ENCODE data around the gene ZSCAN20. TPM values are rescaled to one million over a fixed set of nuclear protein-coding genes. Genes with fewer than 3 reads are reported as not detected.
"Not testable (repeated sequence)": the region's sequence is repeated elsewhere in the genome, so short reads cannot be mapped to it uniquely, and the experiment has no call there.

Gene ZSCAN20
- total RNA-seq, 2 donors from 2014 or later = 3.1 to 3.3 TPM

DNA sequence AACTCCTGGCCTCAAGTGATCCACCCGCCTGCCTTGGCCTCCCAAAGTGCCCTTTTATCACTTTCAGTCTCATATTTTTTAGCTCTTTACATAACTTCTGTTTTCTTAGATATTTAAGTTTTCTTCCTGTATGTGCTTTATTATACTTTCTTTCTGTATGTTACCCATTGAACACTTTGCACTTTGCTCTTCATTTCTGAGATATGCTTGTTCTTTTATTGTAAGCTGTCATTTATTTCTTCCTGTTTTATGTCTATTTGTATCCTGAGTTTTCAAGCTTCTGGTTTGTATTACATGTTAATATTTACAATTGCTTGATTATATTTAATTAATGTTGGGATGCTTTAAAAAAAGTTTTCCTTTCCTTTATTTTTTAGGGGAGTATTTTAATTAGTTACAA, 35.7 kb downstream of the ZSCAN20 start:
- peaks cover 10% of the 10 kb centered on the region for H3K27me3 Mint-ChIP-seq (ENCODE audit: low read depth)
- no peaks in the 10 kb centered on the region for H3K9me3 Mint-ChIP-seq
- H3K4me1 Mint-ChIP-seq (ENCODE audit: low read depth) = no peaks in the 10 kb centered on the region
- DNase-seq (no peak), ATAC-seq (replicated peaks in 1 of 2) (no peak)
- H3K4me3 Mint-ChIP-seq = no peak overlapping the region
- H3K27ac Mint-ChIP-seq = no peak overlapping the region
- H3K36me3 Mint-ChIP-seq (ENCODE audit: insufficient read depth in 2 of 2) = no peaks in the 10 kb centered on the region

DNA sequence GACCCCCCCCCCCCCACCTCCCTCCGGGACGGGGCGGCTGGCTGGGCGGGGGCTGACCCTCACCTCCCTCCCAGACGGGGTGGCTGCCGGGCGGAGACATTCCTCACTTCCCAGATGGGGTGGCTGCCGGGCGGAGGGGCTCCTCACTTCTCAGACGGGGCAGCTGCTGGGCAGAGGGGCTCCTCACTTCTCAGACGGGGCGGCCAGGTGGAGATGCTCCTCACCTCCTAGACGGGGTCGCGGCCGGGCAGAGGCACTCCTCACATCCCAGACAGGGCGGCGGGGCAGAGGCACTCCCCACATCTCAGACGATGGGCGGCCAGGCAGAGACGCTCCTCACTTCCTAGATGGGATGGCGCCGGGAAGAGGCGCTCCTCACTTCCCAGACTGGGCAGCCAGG, 36.8 kb downstream of the ZSCAN20 start:
- H3K27ac Mint-ChIP-seq; H3K4me3 Mint-ChIP-seq; DNase-seq; H3K9me3 Mint-ChIP-seq; H3K4me1 Mint-ChIP-seq (ENCODE audit: low read depth); H3K36me3 Mint-ChIP-seq (ENCODE audit: insufficient read depth in 2 of 2); ATAC-seq (replicated peaks in 1 of 2): not testable (repeated sequence)
- H3K27me3 Mint-ChIP-seq (ENCODE audit: low read depth) = peaks cover 10% of the 10 kb centered on the region

GRCh38 chr1:33512226-33513011, 40.0 kb downstream of the ZSCAN20 start:
- no peaks in the 10 kb centered on the region for H3K4me1 Mint-ChIP-seq (ENCODE audit: low read depth)
- H3K27ac Mint-ChIP-seq = no peak overlapping the region
- ATAC-seq (replicated peaks in 1 of 2) (peak in 1 of 2 donors; percentile 41), DNase-seq (no peak)
- H3K4me3 Mint-ChIP-seq = no peak overlapping the region
- peaks cover 15% of the 10 kb centered on the region for H3K27me3 Mint-ChIP-seq (ENCODE audit: low read depth)
- H3K36me3 Mint-ChIP-seq (ENCODE audit: insufficient read depth in 2 of 2) = no peaks in the 10 kb centered on the region
- H3K9me3 Mint-ChIP-seq = no peaks in the 10 kb centered on the region

DNA sequence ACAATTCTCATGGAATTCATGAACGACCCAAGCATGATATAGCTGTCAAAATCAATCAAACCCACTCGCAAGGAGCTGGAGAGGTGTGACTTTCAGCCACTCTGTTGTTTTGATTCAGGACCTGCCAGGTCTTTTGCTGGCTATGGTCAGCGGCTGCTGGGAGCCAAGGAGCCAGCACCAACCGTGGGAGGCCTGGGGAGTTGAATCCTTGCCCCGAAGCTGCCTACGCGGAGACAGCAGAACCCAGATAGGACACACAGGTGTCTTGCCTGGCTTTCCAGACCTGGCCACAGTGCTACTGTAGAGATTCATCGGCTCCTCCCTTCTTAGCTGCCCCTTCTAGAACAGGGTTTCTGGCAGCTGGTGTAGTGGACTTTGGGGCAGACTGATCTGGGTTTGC, 42.7 kb downstream of the ZSCAN20 start:
- no peak overlapping the region for H3K27ac Mint-ChIP-seq
- peaks cover 19% of the 10 kb centered on the region for H3K27me3 Mint-ChIP-seq (ENCODE audit: low read depth)
- no peak overlapping the region for H3K4me3 Mint-ChIP-seq
- no peak for ATAC-seq (replicated peaks in 1 of 2)
- no peak for DNase-seq
- no peaks in the 10 kb centered on the region for H3K4me1 Mint-ChIP-seq (ENCODE audit: low read depth)
- no peaks in the 10 kb centered on the region for H3K36me3 Mint-ChIP-seq (ENCODE audit: insufficient read depth in 2 of 2)
- no peaks in the 10 kb centered on the region for H3K9me3 Mint-ChIP-seq

- H3K36me3 Mint-ChIP-seq (ENCODE audit: insufficient read depth in 2 of 2) = no peaks in the 10 kb centered on the region
- H3K9me3 Mint-ChIP-seq = no peaks in the 10 kb centered on the region
- ATAC-seq (replicated peaks in 1 of 2) = no peak
- no peaks in the 10 kb centered on the region for H3K4me1 Mint-ChIP-seq (ENCODE audit: low read depth)
- H3K4me3 Mint-ChIP-seq = no peak overlapping the region
- DNase-seq = no peak
- H3K27me3 Mint-ChIP-seq (ENCODE audit: low read depth) = peaks cover 19% of the 10 kb centered on the region
- H3K27ac Mint-ChIP-seq = no peak overlapping the region
These were observed 43.2 kb downstream of the ZSCAN20 start for GRCh38 chr1:33515607-33516006.

DNA sequence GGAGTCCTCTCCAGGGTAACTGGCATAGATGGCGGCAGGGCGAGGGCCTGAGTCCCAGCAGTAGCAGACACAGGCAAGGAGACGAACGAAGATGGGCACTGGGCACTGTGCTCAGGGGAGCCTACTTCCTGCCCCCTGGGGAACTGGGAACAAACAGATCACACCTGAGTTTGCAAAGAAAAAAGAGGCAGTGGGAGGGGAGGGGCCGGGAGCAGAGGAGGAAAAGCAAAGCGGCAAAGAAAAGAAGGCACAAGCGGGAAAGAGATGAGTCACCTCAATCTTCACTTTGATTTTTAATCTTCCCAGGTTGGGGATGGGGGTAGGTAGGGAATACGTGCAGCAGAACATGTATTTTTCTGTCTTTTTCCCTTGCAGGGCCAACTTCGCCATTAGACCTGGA, 44.0 kb downstream of the ZSCAN20 start:
- Mint-ChIP-seq H3K36me3 (ENCODE audit: insufficient read depth in 2 of 2) (no peaks in the 10 kb centered on the region), H3K9me3 (no peaks in the 10 kb centered on the region), H3K4me1 (ENCODE audit: low read depth) (no peaks in the 10 kb centered on the region), H3K4me3 (no peak overlapping the region), H3K27me3 (ENCODE audit: low read depth) (peaks cover 19% of the 10 kb centered on the region), H3K27ac (no peak overlapping the region)
- DNase-seq (no peak), ATAC-seq (replicated peaks in 1 of 2) (no peak)

DNA sequence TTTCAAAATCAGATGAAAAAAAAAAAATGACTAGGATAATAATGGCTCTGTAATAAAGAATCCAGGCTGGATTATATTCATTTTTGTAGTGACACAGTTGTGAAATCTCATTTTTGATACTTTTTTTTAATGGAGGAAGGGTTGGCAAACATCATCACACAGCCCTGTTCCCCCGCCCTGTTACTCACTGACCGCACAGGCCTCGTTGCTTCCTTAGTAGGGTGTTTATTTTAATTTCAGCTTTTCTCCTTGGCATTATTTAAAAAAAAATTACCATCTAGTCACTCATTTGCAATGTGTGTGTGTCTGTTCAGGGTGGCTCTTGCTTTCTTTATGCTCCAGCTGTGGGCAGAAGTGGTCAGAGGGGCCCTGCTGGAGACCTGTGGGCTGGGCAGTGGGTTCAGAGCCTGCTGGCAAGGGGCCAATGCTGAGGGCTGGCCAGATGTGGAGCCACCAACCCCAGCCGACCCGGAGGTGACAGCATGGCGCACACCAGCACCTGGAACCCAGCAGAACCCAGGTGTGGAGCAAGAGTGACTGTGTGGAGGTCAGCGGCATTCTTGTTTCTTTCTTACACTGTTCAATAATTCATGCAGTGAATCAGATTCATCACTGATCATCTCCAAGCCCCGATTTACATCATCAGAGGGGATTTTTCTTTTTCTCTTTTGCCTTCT, 44.6 kb downstream of the ZSCAN20 start:
- Mint-ChIP-seq H3K36me3 (ENCODE audit: insufficient read depth in 2 of 2) (no peaks in the 10 kb centered on the region), H3K27ac (no peak overlapping the region), H3K4me1 (ENCODE audit: low read depth) (no peaks in the 10 kb centered on the region), H3K27me3 (ENCODE audit: low read depth) (peaks cover 15% of the 10 kb centered on the region), H3K9me3 (no peaks in the 10 kb centered on the region), H3K4me3 (no peak overlapping the region)
- DNase-seq (no peak), ATAC-seq (replicated peaks in 1 of 2) (no peak)

- Mint-ChIP-seq H3K9me3 (no peaks in the 10 kb centered on the region), H3K27me3 (ENCODE audit: low read depth) (peaks cover 13% of the 10 kb centered on the region), H3K4me1 (ENCODE audit: low read depth) (no peaks in the 10 kb centered on the region), H3K4me3 (no peak overlapping the region), H3K27ac (no peak overlapping the region), H3K36me3 (ENCODE audit: insufficient read depth in 2 of 2) (no peaks in the 10 kb centered on the region)
- DNase-seq (no peak), ATAC-seq (replicated peaks in 1 of 2) (no peak)
These were observed 45.3 kb downstream of the ZSCAN20 start for GRCh38 chr1:33517596-33518250.

DNA sequence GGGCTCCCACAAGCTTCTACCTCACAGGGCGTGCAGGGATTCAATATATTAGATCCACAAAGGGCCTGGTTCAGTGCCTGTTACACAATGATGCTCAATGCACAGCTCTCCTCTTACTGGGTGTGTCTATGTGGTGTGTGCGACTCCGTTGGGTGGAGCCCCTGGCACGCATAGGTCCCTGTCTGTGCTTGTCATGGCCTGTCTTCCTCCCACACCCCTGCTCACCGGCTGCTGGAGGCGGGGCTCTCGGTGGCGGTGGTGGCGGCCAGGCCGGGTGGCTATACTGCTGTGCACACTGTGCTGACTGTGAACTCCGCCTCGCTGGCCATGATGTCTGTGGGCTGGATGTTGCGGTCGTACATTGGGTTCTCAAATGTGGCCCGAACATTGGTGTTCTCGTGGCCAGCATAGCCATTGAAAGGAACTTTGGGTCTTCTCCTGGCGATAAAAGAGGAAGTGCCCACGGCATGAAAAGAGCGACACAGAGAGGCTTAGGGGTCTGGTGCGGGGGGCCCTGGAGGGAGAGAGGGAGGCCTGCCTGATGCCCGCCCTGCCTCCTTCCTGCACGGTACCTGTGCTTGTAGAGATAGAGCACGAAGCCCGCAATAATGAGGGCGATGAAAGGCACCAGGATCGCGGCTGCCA, 46.9 kb downstream of the ZSCAN20 start:
- no peak overlapping the region for H3K4me3 Mint-ChIP-seq
- H3K27ac Mint-ChIP-seq = no peak overlapping the region
- H3K4me1 Mint-ChIP-seq (ENCODE audit: low read depth) = no peaks in the 10 kb centered on the region
- ATAC-seq (replicated peaks in 1 of 2) (no peak), DNase-seq (no peak)
- H3K27me3 Mint-ChIP-seq (ENCODE audit: low read depth) = peaks cover 25% of the 10 kb centered on the region
- no peaks in the 10 kb centered on the region for H3K36me3 Mint-ChIP-seq (ENCODE audit: insufficient read depth in 2 of 2)
- H3K9me3 Mint-ChIP-seq = no peaks in the 10 kb centered on the region

DNA sequence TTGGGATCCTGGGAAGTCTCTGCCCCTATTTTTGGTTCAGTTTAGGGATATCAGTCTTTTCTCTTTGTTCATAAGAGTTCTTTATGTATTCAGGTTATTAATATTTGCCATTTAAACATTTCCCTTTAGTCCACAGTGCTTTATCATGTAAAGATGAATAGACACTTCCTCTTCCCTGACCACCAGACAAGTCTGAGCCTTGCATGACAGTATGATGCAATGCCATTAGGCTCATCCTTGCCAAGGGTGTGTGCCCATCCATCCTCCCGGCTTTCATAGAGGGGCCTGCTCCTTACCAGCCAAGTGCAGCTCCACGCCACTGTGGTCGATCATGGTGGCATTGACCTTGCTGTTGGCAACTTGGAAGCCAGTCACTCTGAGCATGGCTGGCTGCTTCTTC, 52.1 kb downstream of the ZSCAN20 start:
- Mint-ChIP-seq H3K9me3 (no peaks in the 10 kb centered on the region), H3K4me1 (ENCODE audit: low read depth) (no peaks in the 10 kb centered on the region), H3K27ac (no peak overlapping the region), H3K27me3 (ENCODE audit: low read depth) (peaks cover 23% of the 10 kb centered on the region), H3K4me3 (no peak overlapping the region), H3K36me3 (ENCODE audit: insufficient read depth in 2 of 2) (no peaks in the 10 kb centered on the region)
- DNase-seq = no peak
- no peak for ATAC-seq (replicated peaks in 1 of 2)

DNA sequence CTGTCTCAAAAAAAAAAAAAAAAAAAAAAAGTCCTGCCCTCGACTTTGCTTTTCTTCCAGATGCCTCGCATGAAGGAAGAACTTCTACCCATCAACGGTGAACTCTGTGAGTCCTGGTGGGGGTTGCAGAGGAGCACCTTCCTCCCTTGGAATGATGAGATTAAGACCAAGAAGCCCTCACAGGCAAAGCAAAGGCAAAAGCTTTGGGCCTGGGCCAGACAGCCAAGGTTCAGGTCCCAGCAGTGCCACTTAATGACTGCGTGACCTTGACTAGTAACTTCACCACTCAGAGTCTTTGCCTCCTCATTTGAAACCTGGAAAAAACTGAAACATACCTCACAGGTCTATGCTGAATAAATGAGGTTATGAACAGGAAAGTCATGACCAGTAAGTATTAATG, 55.5 kb downstream of the ZSCAN20 start:
- Mint-ChIP-seq H3K36me3 (ENCODE audit: insufficient read depth in 2 of 2) (no peaks in the 10 kb centered on the region), H3K27ac (no peak overlapping the region), H3K9me3 (no peaks in the 10 kb centered on the region), H3K4me1 (ENCODE audit: low read depth) (no peaks in the 10 kb centered on the region), H3K27me3 (ENCODE audit: low read depth) (peaks cover 29% of the 10 kb centered on the region), H3K4me3 (no peak overlapping the region)
- no peak for DNase-seq
- ATAC-seq (replicated peaks in 1 of 2) = no peak

- no peaks in the 10 kb centered on the region for H3K9me3 Mint-ChIP-seq
- H3K4me1 Mint-ChIP-seq (ENCODE audit: low read depth) = no peaks in the 10 kb centered on the region
- H3K4me3 Mint-ChIP-seq = no peak overlapping the region
- ATAC-seq (replicated peaks in 1 of 2) = no peak
- no peaks in the 10 kb centered on the region for H3K36me3 Mint-ChIP-seq (ENCODE audit: insufficient read depth in 2 of 2)
- no peak for DNase-seq
- H3K27me3 Mint-ChIP-seq (ENCODE audit: low read depth) = peaks cover 25% of the 10 kb centered on the region
- H3K27ac Mint-ChIP-seq = no peak overlapping the region
These were observed 57.5 kb downstream of the ZSCAN20 start for GRCh38 chr1:33529957-33530356.

- H3K4me3 Mint-ChIP-seq = no peak overlapping the region
- ATAC-seq (replicated peaks in 1 of 2) (no peak), DNase-seq (no peak)
- no peaks in the 10 kb centered on the region for H3K36me3 Mint-ChIP-seq (ENCODE audit: insufficient read depth in 2 of 2)
- no peak overlapping the region for H3K27ac Mint-ChIP-seq
- H3K9me3 Mint-ChIP-seq = no peaks in the 10 kb centered on the region
- no peaks in the 10 kb centered on the region for H3K4me1 Mint-ChIP-seq (ENCODE audit: low read depth)
- H3K27me3 Mint-ChIP-seq (ENCODE audit: low read depth) = peaks cover 18% of the 10 kb centered on the region
These were observed 59.8 kb downstream of the ZSCAN20 start for GRCh38 chr1:33532250-33532649.

Data from activated T-cell treated with anti-CD3 and anti-CD28 coated beads, Interleukin-2, amount 50 U/mL, for 72 hours (primary cell).